Natural killer cell (primary cell): ENCODE data around the gene CTF1. TPM values are rescaled to one million over a fixed set of nuclear protein-coding genes. Genes with fewer than 3 reads are reported as not detected.
"Not testable (repeated sequence)": the region's sequence is repeated elsewhere in the genome, so short reads cannot be mapped to it uniquely, and the experiment has no call there.

Experiments used
- ATAC-seq, 3 donors: fragments of 150-1000 bp in 2 of 3; fragments of 200-7000 bp in 1 of 3; cut with Tn5 transposase; 1 replicate in 1 of 3; 2 replicates in 2 of 3; pipeline ENCODE4 v1.10.0; 2021; ENCODE audit warnings: mild to moderate bottlenecking in 2 of 3, moderate library complexity in 2 of 3
- DNase-seq, 2 donors: peaks; one replicate each; pipeline versions ENCODE4 v3.0.0 to v3.0.0-alpha.2; 2013 to 2021; ENCODE audit warnings: mixed read lengths in 1 of 2
- H3K27ac ChIP-seq: one replicate; pipeline ENCODE4 v1.5.1; 2013; ENCODE audit warnings: mild to moderate bottlenecking, low read length
- H3K27me3 ChIP-seq: one replicate; pipeline ENCODE4 v1.6.1; 2013; ENCODE audit warnings: low read length; ENCODE audit not compliant: control insufficient read depth, insufficient read depth
- H3K36me3 ChIP-seq: one replicate; pipeline ENCODE4 v1.6.1; 2013; ENCODE audit warnings: low read length; ENCODE audit not compliant: control insufficient read depth, insufficient read depth
- H3K4me1 ChIP-seq: one replicate; pipeline ENCODE4 v1.6.1; 2013; ENCODE audit warnings: low read length; ENCODE audit not compliant: control insufficient read depth, insufficient read depth
- H3K4me3 ChIP-seq: one replicate; pipeline ENCODE4 v1.5.1; 2013; ENCODE audit warnings: low read length
- H3K9me3 ChIP-seq: one replicate; pipeline ENCODE4 v1.6.1; 2013; ENCODE audit warnings: low read length; ENCODE audit not compliant: control insufficient read depth, insufficient read depth
- H3K27ac Mint-ChIP-seq, 2 donors: one replicate each; pipeline ENCODE4 v1.8.0; 2022; ENCODE audit warnings: mild to moderate bottlenecking in 2 of 2, mixed read lengths in 2 of 2, moderate library complexity in 1 of 2
- H3K27me3 Mint-ChIP-seq, 2 donors: one replicate each; pipeline ENCODE4 v1.8.0; 2022; ENCODE audit warnings: low read depth in 2 of 2, mixed read lengths in 2 of 2
- H3K36me3 Mint-ChIP-seq: one replicate; pipeline ENCODE4 v1.8.0; 2022; ENCODE audit warnings: mixed read lengths
- H3K4me1 Mint-ChIP-seq, 2 donors: one replicate each; pipeline ENCODE4 v1.8.0; 2022; ENCODE audit warnings: mixed read lengths in 2 of 2
- H3K4me3 Mint-ChIP-seq: one replicate; pipeline ENCODE4 v1.8.0; 2022; ENCODE audit warnings: mild to moderate bottlenecking, moderate library complexity, mixed read lengths
- H3K9me3 Mint-ChIP-seq, 2 donors: one replicate each; pipeline ENCODE4 v1.8.0; 2022; ENCODE audit warnings: mixed read lengths in 2 of 2
- CTCF ChIP-seq: fragments of 200-600 bp; IDR thresholded peaks from one replicate; pipeline ENCODE4 v1.8.0; 2022; ENCODE audit warnings: antibody characterized with exemption
- WGBS: methylation state at CpG from one replicate; pipeline ENCODE4 v1.1.7; 2013; ENCODE audit warnings: missing lambda C conversion rate; ENCODE audit not compliant: insufficient coverage; 5-methylcytosine and 5-hydroxymethylcytosine counted together
- intact Hi-C: fragments of 100-400 bp; cut with micrococcal nuclease; formaldehyde crosslinking; loops from one replicate; pipeline ENCODE4 v1.14.2; 2022
- total RNA-seq, 4 donors: library from RNA; stranded (reverse); fragments of 120-200 nt in 1 of 4; gene quantifications; one replicate each; pipeline versions ENCODE4 v1.2.3 to v1.2.4, GENCODE V29; 2013 to 2022

Gene CTF1
- total RNA-seq, 3 donors from 2014 or later (not counting 1 experiment from before 2014, with no cell fraction given), result 0.45 to 0.60 (median 0.47) TPM

GRCh38 chr16:30853758-30854157 lies 42.7 kb upstream of the CTF1 start:
- H3K4me1 Mint-ChIP-seq, result no peaks in the 10 kb centered on the region

GRCh38 chr16:30858111-30858495 lies 38.3 kb upstream of the CTF1 start:
- no peaks in the 10 kb centered on the region for H3K36me3 Mint-ChIP-seq
- no peaks in the 10 kb centered on the region for H3K27me3 Mint-ChIP-seq
- DNase-seq (no peak), ATAC-seq (no peak)
- H3K4me1 ChIP-seq, result no peaks in the 10 kb centered on the region
- no peaks in the 10 kb centered on the region for H3K4me1 Mint-ChIP-seq
- H3K4me3 Mint-ChIP-seq, result no peak overlapping the region
- TF ChIP-seq CTCF, result no peak
- no peaks in the 10 kb centered on the region for H3K9me3 ChIP-seq
- WGBS, result 97% methylated on average over 3 of the region's 3 CpGs
- no peak overlapping the region for H3K4me3 ChIP-seq
- no peaks in the 10 kb centered on the region for H3K27me3 ChIP-seq
- intact Hi-C loops, result no loop called here
- H3K36me3 ChIP-seq, result no peaks in the 10 kb centered on the region
- no peak overlapping the region for H3K27ac Mint-ChIP-seq
- H3K9me3 Mint-ChIP-seq, result no peaks in the 10 kb centered on the region
- no peak overlapping the region for H3K27ac ChIP-seq

More at GRCh38 chr16:30853758-30854157, 42.7 kb upstream of the CTF1 start:
- Mint-ChIP-seq H3K27ac (no peak overlapping the region), H3K9me3 (no peaks in the 10 kb centered on the region), H3K27me3 (no peaks in the 10 kb centered on the region), H3K36me3 (no peaks in the 10 kb centered on the region), H3K4me3 (no peak overlapping the region)
- TF ChIP-seq CTCF, result no peak
- ATAC-seq, result no peak
- H3K27ac ChIP-seq, result no peak overlapping the region
- no peaks in the 10 kb centered on the region for H3K36me3 ChIP-seq
- H3K27me3 ChIP-seq, result no peaks in the 10 kb centered on the region
- WGBS, result 96% methylated on average over 2 of the region's 2 CpGs
- H3K4me3 ChIP-seq, result no peak overlapping the region
- intact Hi-C loops, result no loop called here
- no peaks in the 10 kb centered on the region for H3K4me1 ChIP-seq
- DNase-seq, result no peak
- H3K9me3 ChIP-seq, result no peaks in the 10 kb centered on the region

GRCh38 chr16:30858829-30859423 lies 37.5 kb upstream of the CTF1 start:
- H3K27ac Mint-ChIP-seq, result no peak overlapping the region
- TF ChIP-seq CTCF, result no peak
- Histone ChIP-seq H3K4me1 (no peaks in the 10 kb centered on the region), H3K36me3 (no peaks in the 10 kb centered on the region), H3K27me3 (no peaks in the 10 kb centered on the region), H3K4me3 (no peak overlapping the region), H3K9me3 (no peaks in the 10 kb centered on the region), H3K27ac (no peak overlapping the region)
- H3K9me3 Mint-ChIP-seq, result no peaks in the 10 kb centered on the region
- no peaks in the 10 kb centered on the region for H3K36me3 Mint-ChIP-seq
- ATAC-seq (no peak), DNase-seq (no peak)
- no peaks in the 10 kb centered on the region for H3K4me1 Mint-ChIP-seq
- 93% methylated on average over 3 of the region's 4 CpGs for WGBS
- no peaks in the 10 kb centered on the region for H3K27me3 Mint-ChIP-seq
- intact Hi-C loops, result no loop called here
- no peak overlapping the region for H3K4me3 Mint-ChIP-seq

GRCh38 chr16:30860729-30861128 lies 35.7 kb upstream of the CTF1 start:
- intact Hi-C loops, result not testable (repeated sequence)

GRCh38 chr16:30863178-30863577 lies 33.2 kb upstream of the CTF1 start:
- H3K27ac Mint-ChIP-seq, H3K4me1 Mint-ChIP-seq, H3K4me3 Mint-ChIP-seq, H3K4me1 ChIP-seq, H3K9me3 Mint-ChIP-seq, ATAC-seq, H3K36me3 ChIP-seq, H3K27me3 Mint-ChIP-seq, H3K27ac ChIP-seq, H3K36me3 Mint-ChIP-seq, intact Hi-C loops, H3K27me3 ChIP-seq, H3K9me3 ChIP-seq, H3K4me3 ChIP-seq, DNase-seq: not testable (repeated sequence)
- WGBS, result 97% methylated on average over 3 of the region's 3 CpGs

More at GRCh38 chr16:30860729-30861128, 35.7 kb upstream of the CTF1 start:
- H3K27ac Mint-ChIP-seq, H3K9me3 Mint-ChIP-seq, H3K27me3 Mint-ChIP-seq, ATAC-seq, DNase-seq, H3K4me1 ChIP-seq, H3K27me3 ChIP-seq, H3K4me3 ChIP-seq, H3K27ac ChIP-seq, H3K4me3 Mint-ChIP-seq, H3K9me3 ChIP-seq, H3K4me1 Mint-ChIP-seq, H3K36me3 Mint-ChIP-seq, H3K36me3 ChIP-seq: not testable (repeated sequence)
- 92% methylated on average over 7 of the region's 7 CpGs for WGBS
